ENCODE measurements around the gene TNIP3.

The TNIP3 gene

DNA sequence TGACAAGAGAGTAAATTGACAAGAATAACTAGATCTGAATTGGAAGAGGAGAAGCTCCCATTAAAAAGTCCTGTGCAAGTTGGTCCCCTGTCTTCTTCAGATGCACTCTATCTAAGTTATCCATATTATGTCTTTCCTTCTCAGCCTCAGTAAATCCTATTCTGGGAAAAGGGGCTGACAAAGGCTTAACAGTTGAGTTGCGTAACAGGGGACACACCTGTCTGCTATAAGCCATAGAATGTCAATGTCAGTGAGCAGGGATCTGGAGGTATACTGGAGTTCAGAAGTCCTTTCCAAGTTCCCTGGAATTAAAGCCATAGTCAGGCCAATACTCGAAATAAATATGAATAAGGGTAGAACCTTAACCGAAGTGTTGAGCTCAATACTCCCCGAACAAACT lies 26.3 kb upstream of the TNIP3 start:
- CTCF ChIA-PET: interaction anchor here (1.0 to 8.2 kb wide), 13 partner anchors 7 to 118 kb away, joined by 3 to 144 read pairs (median 10); no protein-coding TSS in a partner anchor
- POLR2A ChIA-PET: no interaction called here
- no peak for DNase-seq (ENCODE audit: extremely low spot score)
- TF ChIP-seq, protein P1, sequence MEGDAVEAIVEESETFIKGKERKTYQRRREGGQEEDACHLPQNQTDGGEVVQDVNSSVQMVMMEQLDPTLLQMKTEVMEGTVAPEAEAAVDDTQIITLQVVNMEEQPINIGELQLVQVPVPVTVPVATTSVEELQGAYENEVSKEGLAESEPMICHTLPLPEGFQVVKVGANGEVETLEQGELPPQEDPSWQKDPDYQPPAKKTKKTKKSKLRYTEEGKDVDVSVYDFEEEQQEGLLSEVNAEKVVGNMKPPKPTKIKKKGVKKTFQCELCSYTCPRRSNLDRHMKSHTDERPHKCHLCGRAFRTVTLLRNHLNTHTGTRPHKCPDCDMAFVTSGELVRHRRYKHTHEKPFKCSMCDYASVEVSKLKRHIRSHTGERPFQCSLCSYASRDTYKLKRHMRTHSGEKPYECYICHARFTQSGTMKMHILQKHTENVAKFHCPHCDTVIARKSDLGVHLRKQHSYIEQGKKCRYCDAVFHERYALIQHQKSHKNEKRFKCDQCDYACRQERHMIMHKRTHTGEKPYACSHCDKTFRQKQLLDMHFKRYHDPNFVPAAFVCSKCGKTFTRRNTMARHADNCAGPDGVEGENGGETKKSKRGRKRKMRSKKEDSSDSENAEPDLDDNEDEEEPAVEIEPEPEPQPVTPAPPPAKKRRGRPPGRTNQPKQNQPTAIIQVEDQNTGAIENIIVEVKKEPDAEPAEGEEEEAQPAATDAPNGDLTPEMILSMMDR (IDR thresholded peaks at IDR 0.05; ENCODE audit: control extremely low read depth, extremely low read depth, low read depth, missing control alignments): no peak

- ChIA-PET CTCF (interaction anchor here (1.2 to 8.2 kb wide), 8 partner anchors 10 to 119 kb away, joined by 3 to 144 read pairs (median 7); no protein-coding TSS in a partner anchor), POLR2A (no interaction called here)
- TF ChIP-seq, protein P1 (IDR thresholded peaks at IDR 0.05; ENCODE audit: control extremely low read depth, extremely low read depth, low read depth, missing control alignments): no peak
- peak; percentile 35 for DNase-seq (ENCODE audit: extremely low spot score)
Measured at GRCh38 chr4:121189326-121190215, 25.4 kb upstream of the TNIP3 start.

GRCh38 chr4:121187206-121187605 lies 23.1 kb upstream of the TNIP3 start:
- POLR2A ChIA-PET: no interaction called here
- CTCF ChIA-PET: interaction anchor here (2.1 to 8.2 kb wide), 3 partner anchors 12 to 65 kb away, joined by 5 to 144 read pairs (median 61); no protein-coding TSS in a partner anchor

GRCh38 chr4:121185960-121186359 lies 21.8 kb upstream of the TNIP3 start:
- CTCF ChIA-PET: interaction anchor here (1.2 to 8.2 kb wide), 3 partner anchors 13 to 122 kb away, joined by 4 to 144 read pairs (median 61); no protein-coding TSS in a partner anchor
- POLR2A ChIA-PET: no interaction called here
- DNase-seq (ENCODE audit: extremely low spot score): peak; percentile 22
- TF ChIP-seq, protein P1 (IDR thresholded peaks at IDR 0.05; ENCODE audit: control extremely low read depth, extremely low read depth, low read depth, missing control alignments): no peak

More at GRCh38 chr4:121187206-121187605, 23.1 kb upstream of the TNIP3 start:
- TF ChIP-seq, protein P1 (IDR thresholded peaks at IDR 0.05; ENCODE audit: control extremely low read depth, extremely low read depth, low read depth, missing control alignments): no peak
- DNase-seq (ENCODE audit: extremely low spot score): no peak

DNA sequence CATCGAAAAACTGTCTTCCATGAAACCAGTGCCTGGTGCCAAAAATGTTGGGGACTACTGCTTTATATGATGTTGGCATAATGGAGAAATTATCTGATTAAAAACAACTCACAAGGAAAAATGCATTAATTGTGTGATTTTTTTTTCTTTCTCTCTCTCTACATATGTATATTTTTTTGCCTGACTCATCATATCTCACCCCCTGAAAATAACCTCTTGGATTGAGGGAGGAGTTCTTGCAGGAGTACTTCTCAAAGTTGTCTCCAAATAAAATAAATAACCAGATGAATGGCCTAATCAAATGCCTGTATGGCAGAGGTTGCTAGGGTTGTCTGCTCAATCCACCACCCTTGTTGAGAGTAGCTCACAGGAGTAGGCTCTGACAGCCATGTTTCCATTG lies 19.9 kb upstream of the TNIP3 start:
- TF ChIP-seq, protein P1 (IDR thresholded peaks at IDR 0.05; ENCODE audit: control extremely low read depth, extremely low read depth, low read depth, missing control alignments): no peak
- DNase-seq (ENCODE audit: extremely low spot score): no peak
- ChIA-PET CTCF (interaction anchor here (1.2 to 3.2 kb wide), 5 partner anchors 8 to 124 kb away, joined by 3 to 41 read pairs (median 4); no protein-coding TSS in a partner anchor), POLR2A (no interaction called here)

GRCh38 chr4:121183361-121183760 lies 19.2 kb upstream of the TNIP3 start:
- no peak for DNase-seq (ENCODE audit: extremely low spot score)
- ChIA-PET POLR2A (no interaction called here), CTCF (interaction anchor here (0.9 to 3.2 kb wide), 6 partner anchors 9 to 125 kb away, joined by 3 to 41 read pairs (median 4); no protein-coding TSS in a partner anchor)
- TF ChIP-seq, protein P1 (IDR thresholded peaks at IDR 0.05; ENCODE audit: control extremely low read depth, extremely low read depth, low read depth, missing control alignments): no peak

Data from GM10248 (cell line).